GM18909 (cell line): Measurements from ENCODE around the gene MAL.

Experiments
- ATAC-seq: cut with Tn5 transposase; IDR thresholded peaks from one replicate; pipeline ENCODE4 v1.9.1; 2021; ENCODE audit warnings: mild to moderate bottlenecking; ENCODE audit not compliant: unreplicated experiment, poor library complexity

The MAL gene

GRCh38 chr2:95044601-95045000 lies 19.1 kb downstream of the MAL start:
- no peak for ATAC-seq

GRCh38 chr2:95046371-95047112 lies 21.0 kb downstream of the MAL start:
- no peak for ATAC-seq

GRCh38 chr2:95047629-95048510 lies 22.4 kb downstream of the MAL start:
- no peak for ATAC-seq

GRCh38 chr2:95048825-95049682 lies 23.5 kb downstream of the MAL start:
- no peak for ATAC-seq

GRCh38 chr2:95049683-95049955 lies 24.1 kb downstream of the MAL start:
- ATAC-seq, result no peak

GRCh38 chr2:95049961-95050360 lies 24.5 kb downstream of the MAL start:
- no peak for ATAC-seq

- no peak for ATAC-seq
Measured at GRCh38 chr2:95050385-95051300, 25.1 kb downstream of the MAL start.

GRCh38 chr2:95051626-95052025 lies 26.1 kb downstream of the MAL start:
- no peak for ATAC-seq

GRCh38 chr2:95052307-95052706 lies 26.8 kb downstream of the MAL start:
- ATAC-seq, result no peak

- no peak for ATAC-seq
Measured at GRCh38 chr2:95052804-95053479, 27.4 kb downstream of the MAL start.

- no peak for ATAC-seq
Measured at GRCh38 chr2:95053543-95053942, 28.0 kb downstream of the MAL start.

GRCh38 chr2:95054016-95054415 lies 28.5 kb downstream of the MAL start:
- ATAC-seq, result no peak

GRCh38 chr2:95055262-95055661 lies 29.8 kb downstream of the MAL start:
- ATAC-seq, result no peak

GRCh38 chr2:95056044-95056443 lies 30.5 kb downstream of the MAL start:
- no peak for ATAC-seq

- no peak for ATAC-seq
Measured at GRCh38 chr2:95056461-95057459, 31.3 kb downstream of the MAL start.

- no peak for ATAC-seq
Measured at GRCh38 chr2:95057535-95058370, 32.2 kb downstream of the MAL start.

GRCh38 chr2:95058466-95058988 lies 33.0 kb downstream of the MAL start:
- no peak for ATAC-seq
